GM19043 (cell line): Measurements from ENCODE around the gene TBX15.

Experiments used
- ATAC-seq: cut with Tn5 transposase; IDR thresholded peaks from one replicate; pipeline ENCODE4 v1.9.1; 2021; ENCODE audit warnings: low read depth; ENCODE audit not compliant: unreplicated experiment

The TBX15 gene

GRCh38 chr1:118985640-118986554 lies 2.2 kb downstream of the TBX15 start:
- no peak for ATAC-seq

- ATAC-seq = no peak
Measured at GRCh38 chr1:118984722-118985639, 3.2 kb downstream of the TBX15 start.

GRCh38 chr1:118984086-118984721 lies 3.9 kb downstream of the TBX15 start:
- no peak for ATAC-seq

GRCh38 chr1:118983558-118984041 lies 4.5 kb downstream of the TBX15 start:
- ATAC-seq = no peak

GRCh38 chr1:118982821-118983557 lies 5.2 kb downstream of the TBX15 start:
- no peak for ATAC-seq

- ATAC-seq = no peak
Measured at GRCh38 chr1:118982266-118982665, 5.9 kb downstream of the TBX15 start.

GRCh38 chr1:118981436-118981835 lies 6.7 kb downstream of the TBX15 start:
- no peak for ATAC-seq

- ATAC-seq = no peak
Measured at GRCh38 chr1:118979754-118980575, 8.2 kb downstream of the TBX15 start.

- ATAC-seq = no peak
Measured at GRCh38 chr1:118978914-118979701, 9.0 kb downstream of the TBX15 start.

GRCh38 chr1:118977600-118977999 lies 10.5 kb downstream of the TBX15 start:
- no peak for ATAC-seq

GRCh38 chr1:118974661-118975060 lies 13.5 kb downstream of the TBX15 start:
- no peak for ATAC-seq

- no peak for ATAC-seq
Measured at GRCh38 chr1:118973531-118974137, 14.5 kb downstream of the TBX15 start.

GRCh38 chr1:118973032-118973431 lies 15.1 kb downstream of the TBX15 start:
- no peak for ATAC-seq

- ATAC-seq = no peak
Measured at GRCh38 chr1:118970451-118970850, 17.7 kb downstream of the TBX15 start.

- ATAC-seq = no peak
Measured at GRCh38 chr1:118963456-118964430, 24.4 kb downstream of the TBX15 start.

GRCh38 chr1:118963138-118963455 lies 25.0 kb downstream of the TBX15 start:
- no peak for ATAC-seq

- no peak for ATAC-seq
Measured at GRCh38 chr1:118961156-118961555, 27.0 kb downstream of the TBX15 start.
